Measurements from ENCODE around the gene METRNL.

GRCh38 chr17:83080858-83081683 lies 1.7 kb downstream of the METRNL start:
- peak in 1 of 4 experiments; percentile 6 for TF ChIP-seq CTCF (IDR thresholded peaks at IDR 0.05)
- TF ChIP-seq POLR2A (IDR thresholded peaks at IDR 0.05), result peak in 1 of 2 donors; percentile 14

Data from uterus (tissue), 2 donors.